ENCODE measurements around the gene MCM9.

GRCh38 chr6:118971682-118972081, 36.7 kb upstream of the MCM9 start:
- TF ChIP-seq CTCF (IDR thresholded peaks at IDR 0.05) (no peak), CHD4 (IDR thresholded peaks at IDR 0.05; ENCODE audit: borderline replicate concordance) (no peak), MAX (IDR thresholded peaks at IDR 0.05) (no peak), USF2 (IDR thresholded peaks at IDR 0.05) (no peak), SMC3 (IDR thresholded peaks at IDR 0.05) (no peak), EP300 (IDR thresholded peaks at IDR 0.05) (no peak), RAD21 (conservative IDR thresholded peaks at IDR 0.05 in 1 of 2, IDR thresholded peaks at IDR 0.05 in 1 of 2) (no peak)

Measured in A549 (cell line).